ENCODE data around the gene HMGCR.
A peak's percentile ranks its signal among the peaks of the same experiment; 100 is the strongest.
"Not testable (repeated sequence)": the region's sequence is repeated elsewhere in the genome, so short reads cannot be mapped to it uniquely, and the experiment has no call there.

Gene HMGCR

DNA sequence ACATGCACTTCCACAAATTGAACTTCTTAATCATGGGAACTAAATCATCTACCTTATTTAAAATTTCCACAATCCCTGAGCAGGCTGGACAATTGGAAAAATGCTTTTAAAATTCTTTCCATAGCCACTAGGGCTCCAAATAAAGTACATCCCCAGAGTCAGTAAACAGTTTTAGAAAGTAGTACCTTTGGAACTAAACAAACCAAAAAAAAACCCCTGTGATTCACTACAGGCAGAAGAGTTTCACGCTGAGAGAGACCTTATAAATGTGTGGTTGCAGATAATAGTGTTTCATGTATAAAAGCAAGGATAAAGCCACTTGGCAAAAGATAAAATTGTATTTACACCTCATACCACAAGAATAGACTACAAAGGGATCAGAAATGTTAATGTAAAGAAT is 11.8 kb upstream of the HMGCR start:
- no peak overlapping the region for H3K4me3 ChIP-seq (replicated peaks; ENCODE audit: low read depth, low read length)
- no peaks in the 10 kb centered on the region for H3K27me3 ChIP-seq (replicated peaks; ENCODE audit: control insufficient read depth, insufficient read depth, low read length)
- no peak for DNase-seq (ENCODE audit: extremely low read depth, insufficient read length)
- no peaks in the 10 kb centered on the region for H3K36me3 ChIP-seq (ENCODE audit: control insufficient read depth, insufficient read depth, low read length)
- no peak for TF ChIP-seq CTCF (IDR thresholded peaks at IDR 0.05; ENCODE audit: insufficient read depth, low read length, poor library complexity, severe bottlenecking)

- Histone ChIP-seq H3K36me3 (ENCODE audit: control insufficient read depth, insufficient read depth, low read length) (no peaks in the 10 kb centered on the region), H3K4me3 (replicated peaks; ENCODE audit: low read depth, low read length) (no peak overlapping the region), H3K27me3 (replicated peaks; ENCODE audit: control insufficient read depth, insufficient read depth, low read length) (no peaks in the 10 kb centered on the region)
- no peak for TF ChIP-seq CTCF (IDR thresholded peaks at IDR 0.05; ENCODE audit: insufficient read depth, low read length, poor library complexity, severe bottlenecking)
- DNase-seq (ENCODE audit: extremely low read depth, insufficient read length): no peak
Measured at GRCh38 chr5:75330404-75330803, 6.6 kb upstream of the HMGCR start.

DNA sequence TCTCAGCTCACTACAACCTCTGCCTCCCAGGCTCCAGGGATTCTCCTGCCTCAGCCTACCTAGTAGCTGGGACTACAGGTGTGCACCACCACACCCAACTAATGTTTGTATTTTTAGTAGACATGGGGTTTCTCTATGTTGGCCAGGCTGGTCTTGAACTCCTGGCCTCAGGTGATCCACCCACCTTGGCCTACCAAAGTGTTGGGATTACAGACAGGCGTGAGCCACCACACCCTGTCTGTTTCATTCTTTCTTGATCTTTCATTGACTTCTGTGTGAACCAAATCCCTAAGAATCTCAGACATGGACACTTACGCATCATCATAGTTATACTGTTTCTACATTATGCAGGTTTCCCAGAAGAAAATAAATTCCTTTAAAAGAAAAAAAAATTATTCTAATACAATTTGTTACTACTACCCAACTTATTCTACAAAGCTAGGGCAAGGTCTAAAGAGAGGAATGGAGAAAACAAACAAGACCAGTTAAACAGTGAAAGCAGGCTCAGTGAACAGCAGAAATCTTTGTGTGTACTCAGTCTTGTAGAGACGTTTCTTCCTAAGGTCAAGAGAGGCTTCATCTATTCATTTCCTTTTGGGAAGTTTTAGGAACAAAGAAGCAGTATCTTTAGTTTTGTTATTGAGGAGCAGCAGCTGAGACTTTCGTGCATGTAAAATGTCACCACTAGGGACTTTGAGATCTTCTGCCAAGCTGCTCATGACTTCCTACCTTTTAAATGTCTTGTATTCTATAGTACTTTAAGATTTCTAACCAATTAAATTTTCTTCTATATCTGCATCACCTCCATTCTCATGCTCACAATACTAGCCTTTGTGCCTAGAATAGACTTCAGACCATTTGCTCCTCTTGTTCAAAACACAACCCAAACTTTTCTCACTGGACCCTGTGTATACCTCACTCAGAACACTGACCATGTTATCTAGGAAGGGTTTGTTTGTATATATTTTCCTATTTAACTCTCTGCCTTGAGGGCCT is 5.6 kb upstream of the HMGCR start:
- Histone ChIP-seq H3K36me3 (ENCODE audit: control insufficient read depth, insufficient read depth, low read length) (no peaks in the 10 kb centered on the region), H3K4me3 (replicated peaks; ENCODE audit: low read depth, low read length) (no peak overlapping the region), H3K27me3 (replicated peaks; ENCODE audit: control insufficient read depth, insufficient read depth, low read length) (no peaks in the 10 kb centered on the region)
- peak; percentile 17 for TF ChIP-seq CTCF (IDR thresholded peaks at IDR 0.05; ENCODE audit: insufficient read depth, low read length, poor library complexity, severe bottlenecking)
- DNase-seq (ENCODE audit: extremely low read depth, insufficient read length): no peak

GRCh38 chr5:75333759-75334158 is 3.3 kb upstream of the HMGCR start:
- not testable (repeated sequence) for H3K36me3 ChIP-seq (ENCODE audit: control insufficient read depth, insufficient read depth, low read length); H3K27me3 ChIP-seq (replicated peaks; ENCODE audit: control insufficient read depth, insufficient read depth, low read length); H3K4me3 ChIP-seq (replicated peaks; ENCODE audit: low read depth, low read length); DNase-seq (ENCODE audit: extremely low read depth, insufficient read length)

- H3K4me3 ChIP-seq (replicated peaks; ENCODE audit: low read depth, low read length): not testable (repeated sequence)
Measured at GRCh38 chr5:75334413-75334812, 2.6 kb upstream of the HMGCR start.

GRCh38 chr5:75335486-75335885 is 1.5 kb upstream of the HMGCR start:
- Histone ChIP-seq H3K27me3 (replicated peaks; ENCODE audit: control insufficient read depth, insufficient read depth, low read length) (no peaks in the 10 kb centered on the region), H3K4me3 (replicated peaks; ENCODE audit: low read depth, low read length) (no peak overlapping the region), H3K36me3 (ENCODE audit: control insufficient read depth, insufficient read depth, low read length) (no peaks in the 10 kb centered on the region)
- no peak for DNase-seq (ENCODE audit: extremely low read depth, insufficient read length)
- TF ChIP-seq CTCF (IDR thresholded peaks at IDR 0.05; ENCODE audit: insufficient read depth, low read length, poor library complexity, severe bottlenecking): no peak

More at GRCh38 chr5:75334413-75334812, 2.6 kb upstream of the HMGCR start:
- H3K36me3 ChIP-seq (ENCODE audit: control insufficient read depth, insufficient read depth, low read length); DNase-seq (ENCODE audit: extremely low read depth, insufficient read length); H3K27me3 ChIP-seq (replicated peaks; ENCODE audit: control insufficient read depth, insufficient read depth, low read length): not testable (repeated sequence)

Data from GM06990 (cell line).